T-helper 1 cell treated with Interleukin-12 subunit alpha and Interleukin-12 subunit beta and Interleukin-4 antibody, amounts not matched to agents 30 ng/mL and 1 ng/mL, for 36 hours (primary cell): ENCODE results near the gene SLC35B2. TPM values are rescaled to one million over a fixed set of nuclear protein-coding genes. Genes with fewer than 3 reads are reported as not detected.

Experiments
- intact Hi-C: fragments of 100-400 bp; cut with micrococcal nuclease; formaldehyde crosslinking; loops from one replicate; pipeline ENCODE4 v1.15.1; 2024
- total RNA-seq: library from RNA; stranded (reverse); gene quantifications from 2 replicates; pipeline ENCODE4 v1.2.3, GENCODE V29; 2022

SLC35B2 gene
- total RNA-seq, 1 donor from 2014 or later: 31.6 TPM

- intact Hi-C loops: loop anchor here (1.0 to 5.0 kb wide), 4 partner anchors 41 to 597 kb away; partner anchors contain the start of genes AARS2, CDC5L, GTPBP2 and NFKBIE
Measured at GRCh38 chr6:44224029-44224964, 33.0 kb downstream of the SLC35B2 start.

GRCh38 chr6:44223319-44224028, 33.9 kb downstream of the SLC35B2 start, which contains the start of gene SLC29A1:
TSS of gene SLC29A1 (plus strand) at chr6:44223595. CDS start at chr6:44227314, 3,719 bp downstream.
- intact Hi-C loops: loop anchor here (1.0 to 5.0 kb wide), 5 partner anchors 23 to 596 kb away; partner anchors contain the start of genes AARS2, CDC5L, GTPBP2 and NFKBIE

GRCh38 chr6:44222486-44223318, 34.6 kb downstream of the SLC35B2 start:
- intact Hi-C loops: loop anchor here (1.0 to 5.0 kb wide), 2 partner anchors 24 to 595 kb away; partner anchors contain the start of gene GTPBP2

- intact Hi-C loops: loop anchor here (1.0 to 5.0 kb wide), 6 partner anchors 15 to 595 kb away; partner anchors contain the start of genes GTPBP2, MRPL14, TMEM63B and VEGFA
Measured at GRCh38 chr6:44221961-44222335, 35.4 kb downstream of the SLC35B2 start.

DNA sequence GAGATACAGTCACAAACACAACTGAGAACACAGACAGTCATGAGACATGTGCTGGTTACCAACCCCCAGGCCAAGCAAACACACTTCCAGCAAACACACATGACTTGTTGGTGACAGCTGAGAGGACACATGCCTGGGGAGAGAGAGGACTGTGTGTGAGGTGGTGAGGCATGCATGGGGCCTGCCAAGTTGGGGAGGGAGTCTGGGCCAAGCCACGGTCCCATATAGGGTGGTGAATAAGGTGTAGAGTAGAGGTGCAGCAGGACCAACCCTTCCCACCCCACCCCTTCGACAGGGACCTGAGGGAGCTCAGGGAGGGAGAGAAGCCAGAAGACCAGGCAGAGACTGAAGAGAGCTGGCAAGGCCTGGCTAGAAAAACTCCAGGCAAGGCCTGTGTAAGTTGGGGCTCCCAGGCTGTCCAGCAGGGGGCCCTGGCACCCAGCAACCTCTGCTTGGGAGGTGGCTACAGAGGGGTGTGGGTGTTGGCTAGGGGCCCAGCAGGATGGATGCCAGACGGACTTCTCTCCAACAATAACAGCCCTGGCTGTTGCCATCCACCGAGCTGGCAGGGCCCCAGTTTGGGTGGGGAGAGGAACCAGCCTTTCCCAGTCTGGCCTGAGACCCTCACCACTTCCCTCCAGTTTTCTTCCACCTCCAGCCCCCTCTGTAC, 35.9 kb downstream of the SLC35B2 start:
- intact Hi-C loops: loop anchor here (1.0 to 5.0 kb wide), 6 partner anchors 16 to 594 kb away; partner anchors contain the start of genes GTPBP2, MRPL14, TMEM63B and VEGFA

- intact Hi-C loops: loop anchor here (1.0 to 5.0 kb wide), 6 partner anchors 16 to 594 kb away; partner anchors contain the start of genes GTPBP2, MRPL14, TMEM63B and VEGFA
Measured at GRCh38 chr6:44220913-44221290, 36.4 kb downstream of the SLC35B2 start.

DNA sequence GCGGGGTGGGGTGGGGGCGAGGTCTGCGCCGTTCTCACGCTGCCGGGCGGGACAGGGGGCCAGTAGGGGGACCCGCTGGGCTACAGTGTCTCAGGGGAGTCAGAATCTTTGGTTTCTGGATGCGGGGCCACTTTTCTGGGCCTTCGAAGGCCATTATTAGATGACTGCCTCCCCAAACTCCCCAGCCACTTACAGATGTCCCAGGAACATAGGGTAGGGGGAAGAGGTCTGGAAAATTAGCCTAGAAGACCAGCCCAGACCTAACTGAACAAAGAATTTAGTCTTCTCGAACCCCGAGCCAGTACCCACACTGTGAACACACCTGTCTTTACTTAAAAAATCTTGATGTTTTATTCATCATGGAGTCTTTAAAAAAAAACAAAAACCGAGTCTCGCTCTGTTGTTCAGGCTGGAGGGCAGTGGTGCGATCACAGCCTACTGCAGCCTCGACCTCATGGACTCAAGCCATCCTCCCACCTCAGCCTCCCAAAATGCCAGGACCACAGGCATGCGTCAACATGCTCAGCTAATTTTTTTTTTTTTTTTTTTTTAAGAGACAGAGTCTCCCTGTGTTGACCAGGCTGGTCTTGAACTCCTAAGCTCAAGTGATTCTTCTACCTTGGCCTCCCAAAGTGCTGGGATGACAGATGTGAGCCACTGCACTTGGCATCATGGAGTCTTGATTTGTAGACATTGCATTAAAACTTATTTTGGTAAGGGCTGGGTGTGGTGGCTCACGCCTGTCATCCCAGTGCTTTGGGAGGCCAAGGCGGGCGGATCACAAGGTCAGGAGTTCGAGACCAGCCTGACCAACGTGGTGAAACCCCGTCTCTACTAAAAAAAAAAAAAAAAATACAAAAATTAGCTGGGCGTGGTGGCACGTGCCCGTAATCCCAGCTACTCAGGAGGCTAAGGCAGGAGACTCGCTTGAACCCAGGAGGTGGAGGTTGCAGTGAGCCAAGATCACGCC, 37.2 kb downstream of the SLC35B2 start:
- intact Hi-C loops: loop anchor here (2.0 to 5.0 kb wide), 2 partner anchors 93 to 593 kb away; partner anchors contain the start of genes GTPBP2, MRPL14 and TMEM63B

- intact Hi-C loops: no loop called here
Measured at GRCh38 chr6:44219053-44219814, 38.1 kb downstream of the SLC35B2 start.

DNA sequence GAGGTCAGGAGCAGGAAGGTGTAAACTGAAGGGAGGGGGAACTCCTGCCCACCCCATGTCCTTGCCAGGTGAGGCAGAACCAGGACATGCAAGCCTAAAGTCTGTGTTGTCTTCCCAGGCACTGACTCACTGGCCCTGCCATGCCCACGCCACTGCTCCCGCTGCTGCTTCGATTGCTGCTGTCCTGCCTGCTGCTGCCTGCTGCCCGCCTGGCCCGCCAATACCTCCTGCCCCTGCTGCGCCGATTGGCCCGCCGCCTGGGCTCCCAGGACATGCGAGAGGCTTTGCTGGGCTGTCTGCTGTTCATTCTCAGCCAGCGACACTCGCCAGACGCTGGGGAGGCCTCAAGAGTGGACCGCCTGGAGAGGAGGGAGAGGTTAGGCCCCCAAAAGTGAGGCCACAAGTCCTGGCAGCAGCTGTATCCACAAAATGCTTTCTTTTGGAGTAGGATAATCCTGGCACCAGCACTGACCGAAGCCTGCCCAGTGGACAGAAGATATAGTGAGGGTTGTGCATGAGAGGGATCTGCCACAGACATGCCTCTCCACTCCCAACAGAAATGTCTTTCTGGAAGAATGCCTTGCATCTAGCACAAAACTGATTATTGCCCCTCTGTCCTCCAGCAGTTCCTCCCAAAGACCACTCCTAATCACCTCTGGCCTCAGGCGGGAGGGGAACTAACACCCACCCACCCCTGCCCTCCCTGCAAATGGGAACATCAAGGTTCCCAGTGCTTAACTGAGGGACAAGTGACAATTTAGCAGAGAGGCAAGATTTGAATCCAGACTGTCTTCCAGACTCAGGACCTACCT, 39.8 kb downstream of the SLC35B2 start:
- intact Hi-C loops: no loop called here

GRCh38 chr6:44216677-44217331, 40.5 kb downstream of the SLC35B2 start, which contains the start of gene MYMX:
TSS of gene MYMX (plus strand) at chr6:44216926. CDS start at chr6:44217472, 546 bp downstream.
- intact Hi-C loops: no loop called here

DNA sequence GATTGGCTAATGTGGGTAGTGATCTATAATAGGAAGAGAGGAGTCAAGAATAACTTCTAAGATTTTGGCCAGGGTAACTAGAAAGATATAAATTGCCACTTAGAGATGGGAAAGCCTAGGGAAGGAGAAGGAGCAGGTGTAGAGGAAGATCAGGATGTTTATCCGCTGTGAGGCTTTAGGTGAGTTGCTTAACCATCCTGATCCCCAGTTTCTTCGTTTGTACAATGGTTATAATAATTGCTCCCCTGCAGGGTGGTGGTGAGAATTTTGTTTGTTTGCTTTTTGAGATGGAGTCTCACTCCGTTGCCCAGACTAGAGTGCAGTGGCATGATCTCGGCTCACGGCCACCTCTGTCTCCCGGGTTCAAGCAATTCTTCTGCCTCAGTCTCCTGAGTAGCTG, 43.0 kb downstream of the SLC35B2 start:
- intact Hi-C loops: no loop called here

GRCh38 chr6:44211284-44211683, 46.0 kb downstream of the SLC35B2 start:
- intact Hi-C loops: no loop called here

GRCh38 chr6:44207966-44208365, 49.4 kb downstream of the SLC35B2 start:
- intact Hi-C loops: no loop called here
